ENCODE measurements around the gene SCN1A. TPM values are rescaled to one million over a fixed set of nuclear protein-coding genes. Genes with fewer than 3 reads are reported as not detected.

Gene SCN1A
- total and polyA plus RNA-seq, 2 of the 13 experiments (the other 11 are each of a cell fraction or from before 2014, with no cell fraction given), result 19.9 to 39.4 TPM

DNA sequence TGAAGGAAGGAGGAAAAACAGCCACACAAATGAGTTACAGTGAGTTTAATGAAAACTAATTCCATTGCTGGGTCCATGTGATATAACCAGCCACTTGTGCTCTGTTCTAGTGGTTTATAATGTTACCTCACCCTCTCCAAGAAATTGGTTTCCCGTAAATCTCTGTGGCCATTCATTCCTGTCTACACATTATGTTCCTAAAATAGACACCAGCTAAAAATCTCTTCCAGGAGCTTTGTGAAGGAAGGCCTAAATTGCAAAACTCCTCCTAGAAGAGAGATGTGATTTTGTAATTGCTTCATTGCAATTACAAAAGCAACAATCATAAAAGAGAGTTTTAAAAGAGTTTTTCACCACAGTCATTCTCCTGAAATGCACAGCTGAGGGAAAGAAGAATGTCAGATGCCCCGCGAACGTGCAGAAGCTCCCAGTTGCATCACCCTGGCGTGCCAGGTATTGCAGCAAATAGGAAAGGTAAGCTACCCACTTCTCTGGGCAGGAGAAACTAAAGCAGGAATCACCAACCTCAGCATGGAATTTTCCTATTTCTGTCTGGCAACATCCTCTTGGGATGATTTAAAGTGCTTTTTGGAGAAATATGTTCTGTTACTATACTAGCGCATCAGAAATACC is 1.7 kb downstream of the SCN1A start (continued):
- TF ChIP-seq, protein P1, sequence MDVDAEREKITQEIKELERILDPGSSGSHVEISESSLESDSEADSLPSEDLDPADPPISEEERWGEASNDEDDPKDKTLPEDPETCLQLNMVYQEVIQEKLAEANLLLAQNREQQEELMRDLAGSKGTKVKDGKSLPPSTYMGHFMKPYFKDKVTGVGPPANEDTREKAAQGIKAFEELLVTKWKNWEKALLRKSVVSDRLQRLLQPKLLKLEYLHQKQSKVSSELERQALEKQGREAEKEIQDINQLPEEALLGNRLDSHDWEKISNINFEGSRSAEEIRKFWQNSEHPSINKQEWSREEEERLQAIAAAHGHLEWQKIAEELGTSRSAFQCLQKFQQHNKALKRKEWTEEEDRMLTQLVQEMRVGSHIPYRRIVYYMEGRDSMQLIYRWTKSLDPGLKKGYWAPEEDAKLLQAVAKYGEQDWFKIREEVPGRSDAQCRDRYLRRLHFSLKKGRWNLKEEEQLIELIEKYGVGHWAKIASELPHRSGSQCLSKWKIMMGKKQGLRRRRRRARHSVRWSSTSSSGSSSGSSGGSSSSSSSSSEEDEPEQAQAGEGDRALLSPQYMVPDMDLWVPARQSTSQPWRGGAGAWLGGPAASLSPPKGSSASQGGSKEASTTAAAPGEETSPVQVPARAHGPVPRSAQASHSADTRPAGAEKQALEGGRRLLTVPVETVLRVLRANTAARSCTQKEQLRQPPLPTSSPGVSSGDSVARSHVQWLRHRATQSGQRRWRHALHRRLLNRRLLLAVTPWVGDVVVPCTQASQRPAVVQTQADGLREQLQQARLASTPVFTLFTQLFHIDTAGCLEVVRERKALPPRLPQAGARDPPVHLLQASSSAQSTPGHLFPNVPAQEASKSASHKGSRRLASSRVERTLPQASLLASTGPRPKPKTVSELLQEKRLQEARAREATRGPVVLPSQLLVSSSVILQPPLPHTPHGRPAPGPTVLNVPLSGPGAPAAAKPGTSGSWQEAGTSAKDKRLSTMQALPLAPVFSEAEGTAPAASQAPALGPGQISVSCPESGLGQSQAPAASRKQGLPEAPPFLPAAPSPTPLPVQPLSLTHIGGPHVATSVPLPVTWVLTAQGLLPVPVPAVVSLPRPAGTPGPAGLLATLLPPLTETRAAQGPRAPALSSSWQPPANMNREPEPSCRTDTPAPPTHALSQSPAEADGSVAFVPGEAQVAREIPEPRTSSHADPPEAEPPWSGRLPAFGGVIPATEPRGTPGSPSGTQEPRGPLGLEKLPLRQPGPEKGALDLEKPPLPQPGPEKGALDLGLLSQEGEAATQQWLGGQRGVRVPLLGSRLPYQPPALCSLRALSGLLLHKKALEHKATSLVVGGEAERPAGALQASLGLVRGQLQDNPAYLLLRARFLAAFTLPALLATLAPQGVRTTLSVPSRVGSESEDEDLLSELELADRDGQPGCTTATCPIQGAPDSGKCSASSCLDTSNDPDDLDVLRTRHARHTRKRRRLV (CRISPR knock-in tag; IDR thresholded peaks at IDR 0.05), result no peak
- TF ChIP-seq POLR2AphosphoS5 (IDR thresholded peaks at IDR 0.05; ENCODE audit: low read depth, low read length), result no peak; the same call in 1 of the 2 replicates
- no peak for TF ChIP-seq ZIK1 (CRISPR knock-in tag; IDR thresholded peaks at IDR 0.05; ENCODE audit: borderline replicate concordance, low read depth)
- no peak for TF ChIP-seq ZNF569 (CRISPR knock-in tag; IDR thresholded peaks at IDR 0.05; ENCODE audit: borderline replicate concordance)
- TF ChIP-seq ZNF33A (CRISPR knock-in tag; IDR thresholded peaks at IDR 0.05; ENCODE audit: borderline replicate concordance), result 0 out of 2 replicates have a peak, but pooled peaks have one; percentile 39
- TF ChIP-seq, protein P2, sequence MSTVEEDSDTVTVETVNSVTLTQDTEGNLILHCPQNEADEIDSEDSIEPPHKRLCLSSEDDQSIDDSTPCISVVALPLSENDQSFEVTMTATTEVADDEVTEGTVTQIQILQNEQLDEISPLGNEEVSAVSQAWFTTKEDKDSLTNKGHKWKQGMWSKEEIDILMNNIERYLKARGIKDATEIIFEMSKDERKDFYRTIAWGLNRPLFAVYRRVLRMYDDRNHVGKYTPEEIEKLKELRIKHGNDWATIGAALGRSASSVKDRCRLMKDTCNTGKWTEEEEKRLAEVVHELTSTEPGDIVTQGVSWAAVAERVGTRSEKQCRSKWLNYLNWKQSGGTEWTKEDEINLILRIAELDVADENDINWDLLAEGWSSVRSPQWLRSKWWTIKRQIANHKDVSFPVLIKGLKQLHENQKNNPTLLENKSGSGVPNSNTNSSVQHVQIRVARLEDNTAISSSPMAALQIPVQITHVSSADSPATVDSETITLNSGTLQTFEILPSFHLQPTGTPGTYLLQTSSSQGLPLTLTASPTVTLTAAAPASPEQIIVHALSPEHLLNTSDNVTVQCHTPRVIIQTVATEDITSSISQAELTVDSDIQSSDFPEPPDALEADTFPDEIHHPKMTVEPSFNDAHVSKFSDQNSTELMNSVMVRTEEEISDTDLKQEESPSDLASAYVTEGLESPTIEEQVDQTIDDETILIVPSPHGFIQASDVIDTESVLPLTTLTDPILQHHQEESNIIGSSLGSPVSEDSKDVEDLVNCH (CRISPR knock-in tag; IDR thresholded peaks at IDR 0.05), result no peak
- no peak for TF ChIP-seq SOX13 (IDR thresholded peaks at IDR 0.05)
- TF ChIP-seq SOX13 (CRISPR knock-in tag; conservative IDR thresholded peaks at IDR 0.05 in 1 of 2, IDR thresholded peaks at IDR 0.05 in 1 of 2), result no peak; a peak in 2 of 4 replicates
- TF ChIP-seq ZNF776 (CRISPR knock-in tag; IDR thresholded peaks at IDR 0.05), result no peak
- no peak for TF ChIP-seq ATF1 (CRISPR knock-in tag; IDR thresholded peaks at IDR 0.05)
- no peak for TF ChIP-seq SRSF9 (IDR thresholded peaks at IDR 0.05; ENCODE audit: borderline replicate concordance, insufficient read depth, low read depth, low read length, poor library complexity, severe bottlenecking)
- no peak for TF ChIP-seq JUNB (CRISPR knock-in tag; IDR thresholded peaks at IDR 0.05; ENCODE audit: borderline replicate concordance)
- no peak for TF ChIP-seq AHR (CRISPR knock-in tag; IDR thresholded peaks at IDR 0.05)
- TF ChIP-seq, protein P3, sequence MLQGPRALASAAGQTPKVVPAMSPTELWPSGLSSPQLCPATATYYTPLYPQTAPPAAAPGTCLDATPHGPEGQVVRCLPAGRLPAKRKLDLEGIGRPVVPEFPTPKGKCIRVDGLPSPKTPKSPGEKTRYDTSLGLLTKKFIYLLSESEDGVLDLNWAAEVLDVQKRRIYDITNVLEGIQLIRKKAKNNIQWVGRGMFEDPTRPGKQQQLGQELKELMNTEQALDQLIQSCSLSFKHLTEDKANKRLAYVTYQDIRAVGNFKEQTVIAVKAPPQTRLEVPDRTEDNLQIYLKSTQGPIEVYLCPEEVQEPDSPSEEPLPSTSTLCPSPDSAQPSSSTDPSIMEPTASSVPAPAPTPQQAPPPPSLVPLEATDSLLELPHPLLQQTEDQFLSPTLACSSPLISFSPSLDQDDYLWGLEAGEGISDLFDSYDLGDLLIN (CRISPR knock-in tag; IDR thresholded peaks at IDR 0.05; ENCODE audit: borderline replicate concordance), result no peak
- TF ChIP-seq, protein P4, sequence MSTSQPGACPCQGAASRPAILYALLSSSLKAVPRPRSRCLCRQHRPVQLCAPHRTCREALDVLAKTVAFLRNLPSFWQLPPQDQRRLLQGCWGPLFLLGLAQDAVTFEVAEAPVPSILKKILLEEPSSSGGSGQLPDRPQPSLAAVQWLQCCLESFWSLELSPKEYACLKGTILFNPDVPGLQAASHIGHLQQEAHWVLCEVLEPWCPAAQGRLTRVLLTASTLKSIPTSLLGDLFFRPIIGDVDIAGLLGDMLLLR (CRISPR knock-in tag; IDR thresholded peaks at IDR 0.05), result no peak
- no peak for TF ChIP-seq GFI1 (CRISPR knock-in tag; IDR thresholded peaks at IDR 0.05; ENCODE audit: borderline replicate concordance)
- TF ChIP-seq, protein P5, sequence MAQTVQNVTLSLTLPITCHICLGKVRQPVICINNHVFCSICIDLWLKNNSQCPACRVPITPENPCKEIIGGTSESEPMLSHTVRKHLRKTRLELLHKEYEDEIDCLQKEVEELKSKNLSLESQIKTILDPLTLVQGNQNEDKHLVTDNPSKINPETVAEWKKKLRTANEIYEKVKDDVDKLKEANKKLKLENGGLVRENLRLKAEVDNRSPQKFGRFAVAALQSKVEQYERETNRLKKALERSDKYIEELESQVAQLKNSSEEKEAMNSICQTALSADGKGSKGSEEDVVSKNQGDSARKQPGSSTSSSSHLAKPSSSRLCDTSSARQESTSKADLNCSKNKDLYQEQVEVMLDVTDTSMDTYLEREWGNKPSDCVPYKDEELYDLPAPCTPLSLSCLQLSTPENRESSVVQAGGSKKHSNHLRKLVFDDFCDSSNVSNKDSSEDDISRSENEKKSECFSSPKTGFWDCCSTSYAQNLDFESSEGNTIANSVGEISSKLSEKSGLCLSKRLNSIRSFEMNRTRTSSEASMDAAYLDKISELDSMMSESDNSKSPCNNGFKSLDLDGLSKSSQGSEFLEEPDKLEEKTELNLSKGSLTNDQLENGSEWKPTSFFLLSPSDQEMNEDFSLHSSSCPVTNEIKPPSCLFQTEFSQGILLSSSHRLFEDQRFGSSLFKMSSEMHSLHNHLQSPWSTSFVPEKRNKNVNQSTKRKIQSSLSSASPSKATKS (CRISPR knock-in tag; IDR thresholded peaks at IDR 0.05), result no peak
